HL-60 (cell line): ENCODE data around the gene DNAAF8.

Experiments used
- DNase-seq, 2 experiments: peaks; one replicate each; pipeline ENCODE4 v3.0.0-alpha.2; 2010 to 2020; ENCODE audit warnings: low read depth in 1 of 2, low spot score in 1 of 2
- H3K27ac ChIP-seq: fragments of 250-450 bp; sonication (Bioruptor Pico); replicated peaks from 2 replicates; pipeline ENCODE4 v1.5.1; 2020; ENCODE audit warnings: mild to moderate bottlenecking, moderate library complexity
- H3K27me3 ChIP-seq: fragments of 250-450 bp; sonication (Bioruptor Pico); 2 replicates; pipeline ENCODE4 v1.5.1; 2021; ENCODE audit warnings: mild to moderate bottlenecking, moderate library complexity; ENCODE audit not compliant: insufficient read depth, poor library complexity, severe bottlenecking
- H3K4me3 ChIP-seq: replicated peaks from 2 replicates; pipeline ENCODE4 v1.5.1; 2011; ENCODE audit warnings: mild to moderate bottlenecking, control low read depth, low read length; ENCODE audit not compliant: insufficient read depth
- GABPA ChIP-seq: IDR thresholded peaks from 2 replicates; pipeline ENCODE4 v1.6.1; 2012; ENCODE audit warnings: low read depth
- POLR2AphosphoS5 ChIP-seq: IDR thresholded peaks from 2 replicates; pipeline ENCODE4 v1.6.1; 2012; ENCODE audit warnings: low read depth
- SPI1 ChIP-seq: IDR thresholded peaks from 2 replicates; pipeline ENCODE4 v1.6.1; 2012; ENCODE audit warnings: low read depth, mild to moderate bottlenecking, borderline replicate concordance
- TF ChIP-seq, protein P1 (sequence below): IDR thresholded peaks from 2 replicates; pipeline ENCODE4 v1.6.1; 2012; ENCODE audit warnings: low read depth; ENCODE audit not compliant: insufficient replicate concordance
- TF ChIP-seq, protein P2 (sequence below): IDR thresholded peaks from one replicate; pipeline ENCODE4 v1.5.1; 2011; ENCODE audit warnings: low read length, control low read depth, inconsistent platforms; ENCODE audit not compliant: insufficient read depth

The DNAAF8 gene

DNA sequence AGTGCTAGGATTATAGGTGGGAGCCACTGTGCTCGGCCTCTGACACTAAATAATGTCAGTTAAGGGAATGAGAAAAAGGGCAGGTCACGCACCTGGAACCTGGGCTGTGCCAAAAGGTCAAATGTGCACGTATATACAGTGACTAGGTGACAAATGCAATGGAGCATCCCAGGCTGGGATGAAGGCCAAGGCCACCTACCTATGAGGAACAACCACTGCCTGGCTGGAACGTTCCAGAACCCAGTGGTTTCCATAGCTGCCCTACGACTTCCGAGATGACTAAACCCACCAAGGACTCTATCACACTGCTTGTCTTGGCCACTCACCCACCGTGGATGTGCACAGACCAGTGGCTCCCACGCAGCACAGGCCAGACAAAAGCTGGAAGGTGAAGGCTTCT, 16.6 kb downstream of the DNAAF8 start:
- no peak overlapping the region for H3K4me3 ChIP-seq
- H3K27me3 ChIP-seq = no peaks in the 10 kb centered on the region
- no peak for DNase-seq
- TF ChIP-seq, protein P1, sequence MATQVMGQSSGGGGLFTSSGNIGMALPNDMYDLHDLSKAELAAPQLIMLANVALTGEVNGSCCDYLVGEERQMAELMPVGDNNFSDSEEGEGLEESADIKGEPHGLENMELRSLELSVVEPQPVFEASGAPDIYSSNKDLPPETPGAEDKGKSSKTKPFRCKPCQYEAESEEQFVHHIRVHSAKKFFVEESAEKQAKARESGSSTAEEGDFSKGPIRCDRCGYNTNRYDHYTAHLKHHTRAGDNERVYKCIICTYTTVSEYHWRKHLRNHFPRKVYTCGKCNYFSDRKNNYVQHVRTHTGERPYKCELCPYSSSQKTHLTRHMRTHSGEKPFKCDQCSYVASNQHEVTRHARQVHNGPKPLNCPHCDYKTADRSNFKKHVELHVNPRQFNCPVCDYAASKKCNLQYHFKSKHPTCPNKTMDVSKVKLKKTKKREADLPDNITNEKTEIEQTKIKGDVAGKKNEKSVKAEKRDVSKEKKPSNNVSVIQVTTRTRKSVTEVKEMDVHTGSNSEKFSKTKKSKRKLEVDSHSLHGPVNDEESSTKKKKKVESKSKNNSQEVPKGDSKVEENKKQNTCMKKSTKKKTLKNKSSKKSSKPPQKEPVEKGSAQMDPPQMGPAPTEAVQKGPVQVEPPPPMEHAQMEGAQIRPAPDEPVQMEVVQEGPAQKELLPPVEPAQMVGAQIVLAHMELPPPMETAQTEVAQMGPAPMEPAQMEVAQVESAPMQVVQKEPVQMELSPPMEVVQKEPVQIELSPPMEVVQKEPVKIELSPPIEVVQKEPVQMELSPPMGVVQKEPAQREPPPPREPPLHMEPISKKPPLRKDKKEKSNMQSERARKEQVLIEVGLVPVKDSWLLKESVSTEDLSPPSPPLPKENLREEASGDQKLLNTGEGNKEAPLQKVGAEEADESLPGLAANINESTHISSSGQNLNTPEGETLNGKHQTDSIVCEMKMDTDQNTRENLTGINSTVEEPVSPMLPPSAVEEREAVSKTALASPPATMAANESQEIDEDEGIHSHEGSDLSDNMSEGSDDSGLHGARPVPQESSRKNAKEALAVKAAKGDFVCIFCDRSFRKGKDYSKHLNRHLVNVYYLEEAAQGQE = no peak
- no peak for TF ChIP-seq POLR2AphosphoS5
- TF ChIP-seq, protein P2, sequence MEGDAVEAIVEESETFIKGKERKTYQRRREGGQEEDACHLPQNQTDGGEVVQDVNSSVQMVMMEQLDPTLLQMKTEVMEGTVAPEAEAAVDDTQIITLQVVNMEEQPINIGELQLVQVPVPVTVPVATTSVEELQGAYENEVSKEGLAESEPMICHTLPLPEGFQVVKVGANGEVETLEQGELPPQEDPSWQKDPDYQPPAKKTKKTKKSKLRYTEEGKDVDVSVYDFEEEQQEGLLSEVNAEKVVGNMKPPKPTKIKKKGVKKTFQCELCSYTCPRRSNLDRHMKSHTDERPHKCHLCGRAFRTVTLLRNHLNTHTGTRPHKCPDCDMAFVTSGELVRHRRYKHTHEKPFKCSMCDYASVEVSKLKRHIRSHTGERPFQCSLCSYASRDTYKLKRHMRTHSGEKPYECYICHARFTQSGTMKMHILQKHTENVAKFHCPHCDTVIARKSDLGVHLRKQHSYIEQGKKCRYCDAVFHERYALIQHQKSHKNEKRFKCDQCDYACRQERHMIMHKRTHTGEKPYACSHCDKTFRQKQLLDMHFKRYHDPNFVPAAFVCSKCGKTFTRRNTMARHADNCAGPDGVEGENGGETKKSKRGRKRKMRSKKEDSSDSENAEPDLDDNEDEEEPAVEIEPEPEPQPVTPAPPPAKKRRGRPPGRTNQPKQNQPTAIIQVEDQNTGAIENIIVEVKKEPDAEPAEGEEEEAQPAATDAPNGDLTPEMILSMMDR = no peak
- no peak for TF ChIP-seq GABPA
- TF ChIP-seq SPI1 = no peak
- no peak overlapping the region for H3K27ac ChIP-seq

DNA sequence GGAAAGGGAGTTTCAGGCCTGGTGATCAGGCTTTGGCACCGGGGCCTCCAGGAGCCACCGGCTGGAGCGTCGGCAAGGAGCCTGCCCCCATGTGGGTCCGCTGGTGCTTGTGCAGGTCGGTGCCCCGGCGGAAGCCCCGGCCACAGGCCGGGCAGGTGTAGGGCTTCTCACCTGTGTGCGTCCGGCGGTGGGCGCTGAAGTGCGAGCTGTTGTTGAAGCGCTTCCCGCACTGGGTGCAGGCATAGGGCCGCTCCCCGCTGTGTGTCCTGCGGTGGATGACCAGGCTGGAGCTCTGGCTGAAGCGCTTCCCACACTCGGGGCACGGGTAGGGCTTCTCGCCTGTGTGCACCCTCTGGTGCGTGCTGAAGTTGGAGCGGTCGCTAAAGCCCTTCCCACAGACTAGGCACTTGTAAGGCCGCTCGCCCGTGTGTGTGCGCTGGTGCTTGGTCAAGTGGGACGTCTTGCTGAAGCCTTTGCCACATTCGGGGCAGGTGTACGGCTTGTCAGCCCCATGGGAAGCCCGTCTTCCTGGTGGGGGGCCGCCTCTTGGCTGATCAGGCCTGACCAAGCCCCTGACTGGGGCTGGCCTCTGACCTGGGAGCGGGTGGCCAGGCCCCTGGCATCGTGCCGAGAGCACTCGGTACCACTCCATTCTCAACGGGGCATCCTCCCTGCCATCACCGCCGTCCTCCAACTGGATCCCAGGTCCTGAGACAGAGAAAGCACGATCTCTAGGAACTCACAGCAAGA, 18.2 kb downstream of the DNAAF8 start:
- no peak for DNase-seq
- H3K27ac ChIP-seq = no peak overlapping the region
- H3K4me3 ChIP-seq = no peak overlapping the region
- H3K27me3 ChIP-seq = no peaks in the 10 kb centered on the region
- TF ChIP-seq SPI1 (no peak), POLR2AphosphoS5 (no peak), GABPA (no peak)
- TF ChIP-seq, protein P1 = no peak
- TF ChIP-seq, protein P2 = no peak

DNA sequence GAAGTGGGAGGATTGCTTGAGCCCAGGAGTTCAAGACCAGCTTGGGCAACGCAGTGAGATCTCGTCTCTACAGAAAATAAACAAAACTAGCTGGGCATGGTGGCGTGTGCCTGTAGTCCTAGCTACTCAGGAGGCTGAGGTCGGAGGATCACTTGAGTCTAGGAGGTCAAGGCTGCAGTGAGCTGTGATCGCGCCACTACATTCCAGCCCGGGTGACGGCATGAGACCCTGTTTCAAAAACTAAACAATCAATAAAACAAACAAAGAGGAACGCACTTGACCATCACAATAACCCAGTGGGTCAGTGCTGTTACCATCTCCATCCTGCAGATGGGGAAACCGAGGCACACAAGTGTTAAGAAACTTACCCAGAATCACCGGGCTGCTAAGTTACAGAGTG, 18.9 kb downstream of the DNAAF8 start:
- TF ChIP-seq, protein P1 = no peak
- TF ChIP-seq GABPA (no peak), POLR2AphosphoS5 (no peak), SPI1 (no peak)
- TF ChIP-seq, protein P2 = no peak
- DNase-seq = no peak
- Histone ChIP-seq H3K4me3 (no peak overlapping the region), H3K27me3 (no peaks in the 10 kb centered on the region), H3K27ac (no peak overlapping the region)
